Activated T-helper 1 cell treated with anti-CD3 and anti-CD28 coated beads, Interleukin-2, amount 50 U/mL, for 16 hours (primary cell): ENCODE measurements around the gene SEMA6D.

Experiments used
- DNase-seq, 2 donors: peaks; one replicate each; pipeline ENCODE4 v3.0.0-alpha.2; 2020; ENCODE audit warnings: low read depth in 1 of 2, low spot score in 1 of 2

The SEMA6D gene

GRCh38 chr15:47717036-47717612 lies at the start of gene SEMA6D:
TSS of gene SEMA6D (plus strand) at chr15:47717505. CDS start at chr15:47759799, 42,294 bp downstream.
- DNase-seq, result no peak

GRCh38 chr15:47669221-47669620 lies 48.1 kb upstream of the SEMA6D start:
- no peak for DNase-seq

GRCh38 chr15:47670365-47670764 lies 46.9 kb upstream of the SEMA6D start:
- DNase-seq, result no peak

- no peak for DNase-seq
Measured at GRCh38 chr15:47673232-47673761, 44.0 kb upstream of the SEMA6D start.

- no peak for DNase-seq
Measured at GRCh38 chr15:47674586-47675232, 42.6 kb upstream of the SEMA6D start.

DNA sequence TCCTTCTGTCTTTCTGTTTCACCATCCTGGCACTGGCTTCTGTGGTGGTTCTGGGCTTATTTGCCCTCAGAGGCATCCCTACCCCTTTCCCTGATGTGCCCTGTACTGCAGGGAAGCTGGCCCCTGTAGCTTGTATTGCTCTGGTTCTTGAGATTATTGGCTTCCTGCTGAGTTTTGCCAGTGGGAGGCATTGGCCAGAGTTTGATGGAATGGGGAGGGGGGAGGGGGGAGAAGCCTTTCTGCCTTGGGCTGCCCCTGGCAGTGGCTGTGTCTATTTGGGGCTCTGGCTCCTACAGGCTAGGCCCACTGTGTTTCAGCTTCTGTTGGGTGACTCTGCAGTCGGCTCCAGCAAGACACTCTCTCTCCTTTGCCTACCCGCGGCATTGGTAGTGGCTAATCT lies 41.6 kb upstream of the SEMA6D start:
- DNase-seq, result no peak

DNA sequence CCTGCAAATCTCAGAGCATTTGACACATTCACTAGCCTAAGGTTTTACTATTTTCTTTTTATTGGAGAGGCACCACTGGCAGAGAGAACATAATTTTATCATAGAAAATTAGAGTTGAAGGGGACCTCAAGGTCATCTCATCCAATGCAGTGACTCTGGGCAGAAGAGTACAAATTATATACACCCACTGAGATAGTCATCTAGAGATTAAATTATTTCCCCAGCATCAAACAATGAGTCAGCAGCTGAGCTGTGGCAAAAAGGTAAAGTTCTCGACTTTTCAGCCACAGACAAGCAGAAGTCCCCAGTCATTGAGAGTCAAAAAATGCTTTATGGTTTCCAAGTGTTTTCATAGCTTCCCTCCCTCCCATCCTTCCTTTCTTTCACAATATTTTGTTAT lies 39.3 kb upstream of the SEMA6D start:
- no peak for DNase-seq

GRCh38 chr15:47682661-47683060 lies 34.6 kb upstream of the SEMA6D start:
- no peak for DNase-seq

DNA sequence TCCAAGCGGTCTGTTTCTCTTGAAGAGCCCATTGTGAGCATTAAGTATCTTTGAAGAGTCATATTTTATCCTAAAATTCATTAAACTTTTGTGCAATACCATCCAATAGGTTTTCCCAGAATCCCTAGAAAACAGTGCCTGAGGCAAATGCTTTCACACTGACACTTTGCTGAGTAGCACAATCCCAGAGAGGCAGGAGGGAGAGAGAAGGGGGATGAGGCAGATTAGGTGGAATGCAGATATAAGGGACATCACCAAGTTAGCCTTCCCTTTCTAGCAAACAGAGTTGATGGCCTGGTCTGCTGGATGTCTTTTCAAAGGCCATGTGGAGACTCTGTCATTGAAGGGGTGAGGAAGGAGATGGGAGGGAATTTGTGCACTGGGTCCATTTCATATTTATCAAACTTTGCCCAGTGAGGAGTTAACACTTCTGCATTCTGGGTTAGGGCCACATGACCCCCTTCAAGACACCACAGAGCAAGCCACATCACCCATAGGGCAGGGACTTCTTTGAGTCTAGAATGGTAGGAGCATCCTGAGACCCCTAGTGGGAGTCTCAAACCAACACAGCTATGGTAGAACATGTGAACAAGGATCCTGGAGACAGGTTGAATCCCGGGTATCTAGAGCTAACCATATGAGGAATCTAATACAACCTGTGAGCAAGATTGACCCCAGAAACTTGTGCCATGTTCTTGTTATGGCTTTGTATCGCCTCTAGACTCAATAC lies 32.0 kb upstream of the SEMA6D start:
- DNase-seq, result no peak

DNA sequence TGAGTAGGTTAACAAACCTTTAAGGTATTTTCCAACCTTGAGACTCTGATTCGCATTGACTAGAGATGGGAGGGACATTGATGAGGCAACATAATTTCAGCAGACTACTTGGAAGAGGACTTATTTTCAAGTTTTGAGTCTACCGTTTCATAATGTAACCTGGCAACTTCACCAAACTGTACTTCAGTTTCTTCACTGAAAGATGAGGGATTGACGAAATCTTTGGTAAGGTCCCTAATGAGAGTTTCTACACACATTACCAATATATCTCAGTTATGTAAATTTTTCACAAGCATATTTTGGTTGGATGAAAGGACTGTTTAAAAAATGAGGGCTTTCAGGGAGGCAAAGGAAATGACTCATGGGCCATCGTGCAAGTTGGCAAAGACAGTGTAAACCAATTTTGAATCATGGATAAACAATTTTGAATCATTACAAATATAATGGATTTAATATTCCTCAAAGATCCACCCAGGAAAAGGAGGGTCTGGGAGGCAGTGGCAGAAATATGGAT lies 28.7 kb upstream of the SEMA6D start:
- DNase-seq, result no peak

DNA sequence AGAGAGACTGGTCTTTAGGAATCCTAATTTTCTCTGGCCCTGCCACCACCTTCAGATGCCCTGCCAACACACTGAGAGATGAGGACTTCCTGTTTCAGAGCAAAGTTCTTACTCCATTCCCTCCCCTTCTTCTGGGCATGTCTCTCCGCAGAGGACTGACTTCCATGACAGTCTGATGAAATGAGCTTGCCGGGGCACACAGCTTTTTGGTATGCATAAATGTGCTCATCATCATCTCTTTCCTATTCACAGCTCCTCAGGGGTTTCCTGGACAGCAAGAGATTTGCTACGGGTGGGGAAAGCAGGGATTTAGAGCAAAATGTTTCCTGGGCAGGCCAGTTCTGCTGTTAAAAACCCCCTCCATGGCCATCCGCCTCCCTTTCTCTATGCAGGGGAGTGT lies 27.6 kb upstream of the SEMA6D start:
- no peak for DNase-seq

DNA sequence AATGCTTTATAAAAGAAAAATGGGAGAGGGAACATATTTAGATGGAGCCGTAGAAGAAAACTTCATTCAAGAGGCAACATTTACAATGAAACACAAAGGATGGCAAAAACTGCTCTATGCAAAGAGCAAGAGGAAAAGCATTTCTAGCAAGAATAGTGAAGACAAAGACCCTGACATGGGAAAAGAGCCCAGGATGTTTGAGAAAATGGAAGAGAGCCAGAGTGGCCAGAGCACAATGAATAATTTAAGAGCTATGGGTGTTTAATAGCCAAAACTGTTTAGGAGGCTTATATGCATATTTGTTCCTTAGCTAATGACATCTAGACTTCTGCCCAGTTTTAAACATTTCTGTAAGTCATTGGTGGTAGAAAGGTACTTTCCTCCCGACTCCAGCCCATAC lies 25.4 kb upstream of the SEMA6D start:
- DNase-seq, result no peak

DNA sequence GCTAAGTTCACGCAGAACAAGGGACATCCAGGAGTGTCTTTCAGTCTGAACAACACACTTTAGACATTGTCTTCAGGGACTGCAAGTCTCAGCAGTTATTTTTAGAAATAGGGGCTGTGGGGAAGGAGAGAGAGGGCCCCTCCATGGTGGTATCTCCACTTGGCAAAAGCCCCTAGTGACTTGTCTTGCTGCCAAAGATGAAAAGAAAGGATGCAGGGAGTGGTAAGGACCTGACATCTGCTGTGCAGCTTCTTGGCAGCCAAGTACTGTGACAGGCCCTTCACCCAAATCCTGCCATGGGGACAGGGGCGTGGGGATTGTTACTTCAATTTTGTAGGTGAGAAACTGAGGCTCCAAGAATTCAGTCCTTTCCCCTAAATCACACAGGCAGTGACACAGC lies 21.0 kb upstream of the SEMA6D start:
- no peak for DNase-seq

DNA sequence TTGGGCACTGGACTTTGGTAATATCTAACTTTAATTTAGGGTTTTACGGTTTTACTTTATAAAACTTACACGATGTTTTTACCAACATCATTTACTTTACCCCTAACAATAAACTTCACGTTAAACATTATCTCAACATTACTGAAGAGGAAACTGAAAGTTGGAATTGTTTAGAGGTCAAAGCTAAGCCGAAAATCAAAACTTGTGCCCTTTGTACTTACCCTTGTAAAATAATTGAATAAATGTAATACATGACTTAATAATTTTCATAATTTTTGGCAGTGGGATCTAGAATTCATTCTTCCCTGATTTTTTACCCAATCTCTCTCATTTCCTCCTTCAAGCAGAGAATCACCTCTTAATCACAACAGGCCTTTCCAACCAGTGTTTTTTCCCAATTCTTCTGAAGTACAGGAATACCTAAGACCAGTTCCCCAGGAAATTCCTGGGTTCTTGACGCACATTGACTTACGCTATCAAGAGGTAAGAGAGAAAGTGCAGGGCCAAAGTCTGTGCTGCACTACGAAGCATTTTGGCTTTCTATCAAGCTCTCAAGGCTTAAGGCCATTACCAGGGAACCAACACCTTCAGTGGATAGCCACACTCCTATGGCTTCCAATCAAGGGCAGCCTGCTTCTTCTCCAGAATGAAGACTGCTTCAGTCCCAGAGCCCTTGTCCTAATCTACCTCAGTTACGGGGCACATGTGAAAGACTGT lies 11.9 kb upstream of the SEMA6D start:
- no peak for DNase-seq

GRCh38 chr15:47707391-47707790 lies 9.9 kb upstream of the SEMA6D start:
- no peak for DNase-seq

DNA sequence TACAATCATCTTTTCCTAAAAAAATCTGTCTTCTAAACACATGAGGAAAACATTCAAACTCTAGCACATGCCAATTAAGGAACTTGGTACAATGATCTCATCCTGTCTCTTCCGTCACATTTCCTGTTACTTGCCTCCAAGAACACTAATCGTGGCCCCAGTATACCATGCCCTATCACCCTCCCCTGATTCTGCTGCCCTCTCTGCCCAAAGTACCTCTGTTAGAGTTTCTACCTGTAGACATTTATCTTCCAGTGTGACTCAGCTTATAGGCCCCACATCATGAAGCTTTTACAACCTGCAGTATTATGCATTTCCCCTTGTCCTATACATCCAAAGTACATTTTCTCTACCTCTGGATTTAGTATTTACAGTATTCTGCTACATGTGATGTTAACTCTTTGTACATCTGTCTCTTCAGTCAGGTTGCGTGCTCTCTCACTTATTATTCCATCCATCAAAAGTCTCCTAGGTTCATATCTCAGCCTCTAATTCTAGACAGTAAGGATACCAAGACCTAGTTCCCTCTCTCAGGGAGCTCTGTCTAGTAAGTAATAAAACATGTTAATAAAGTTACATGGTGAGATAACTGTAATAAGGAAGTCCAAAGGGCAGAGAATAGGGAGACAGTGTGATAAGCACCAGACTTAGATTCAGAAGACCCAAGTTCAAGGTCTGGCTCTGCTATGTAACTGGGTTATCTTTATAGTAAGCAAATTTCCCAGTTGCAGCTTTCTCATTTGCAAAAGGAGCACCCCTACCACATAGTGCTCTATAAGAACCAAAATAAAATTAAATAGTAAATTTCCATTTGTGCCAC lies 8.9 kb upstream of the SEMA6D start:
- DNase-seq, result no peak

DNA sequence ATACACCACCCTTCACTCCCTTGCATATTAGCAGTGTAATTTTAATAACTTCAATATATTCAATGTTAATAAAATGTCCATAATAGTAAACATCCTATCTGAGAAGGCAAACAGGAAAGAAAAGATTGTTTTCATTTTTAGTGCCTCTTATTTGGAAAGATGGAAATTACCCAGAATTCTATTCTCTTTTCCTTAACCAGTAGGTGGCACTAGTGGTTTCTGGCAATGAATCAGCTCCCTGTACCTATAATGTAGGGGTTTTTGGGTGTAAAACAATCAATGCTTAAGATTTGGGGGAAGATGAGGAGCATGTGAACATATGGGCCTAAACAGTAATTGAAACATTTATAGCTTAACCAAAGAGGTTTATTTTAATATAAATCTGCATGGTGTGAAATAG lies 5.7 kb upstream of the SEMA6D start:
- no peak for DNase-seq

GRCh38 chr15:47715402-47715801 lies 1.9 kb upstream of the SEMA6D start:
- no peak for DNase-seq

DNA sequence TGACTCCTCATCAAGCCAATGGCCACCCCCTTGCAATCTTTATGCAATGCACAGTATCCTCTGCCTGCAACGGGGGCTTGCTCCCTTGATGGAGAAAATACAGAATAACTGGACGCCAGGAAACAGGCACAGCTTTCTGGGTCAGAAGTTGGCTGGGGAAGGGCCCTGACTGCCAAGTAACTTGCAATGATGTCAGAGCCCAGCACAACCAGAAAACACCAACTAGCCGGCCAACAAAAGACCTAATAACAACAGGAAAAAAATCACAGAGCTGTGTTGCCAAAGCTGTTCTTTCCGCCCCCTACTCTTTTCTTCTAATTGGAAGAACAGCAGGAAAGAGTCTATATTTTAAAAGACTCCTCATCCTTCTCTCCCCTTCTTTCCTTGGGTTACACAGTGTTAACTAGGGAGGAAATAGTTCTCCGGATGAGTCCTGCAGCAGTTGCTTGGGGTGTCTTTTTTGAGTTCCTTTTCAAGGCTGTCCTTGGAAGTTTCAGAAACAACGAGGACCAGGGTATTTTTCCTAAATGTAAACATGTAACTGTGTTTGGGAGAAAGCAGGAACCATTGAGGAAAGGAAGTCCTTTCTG lies 1.4 kb upstream of the SEMA6D start:
- no peak for DNase-seq

DNA sequence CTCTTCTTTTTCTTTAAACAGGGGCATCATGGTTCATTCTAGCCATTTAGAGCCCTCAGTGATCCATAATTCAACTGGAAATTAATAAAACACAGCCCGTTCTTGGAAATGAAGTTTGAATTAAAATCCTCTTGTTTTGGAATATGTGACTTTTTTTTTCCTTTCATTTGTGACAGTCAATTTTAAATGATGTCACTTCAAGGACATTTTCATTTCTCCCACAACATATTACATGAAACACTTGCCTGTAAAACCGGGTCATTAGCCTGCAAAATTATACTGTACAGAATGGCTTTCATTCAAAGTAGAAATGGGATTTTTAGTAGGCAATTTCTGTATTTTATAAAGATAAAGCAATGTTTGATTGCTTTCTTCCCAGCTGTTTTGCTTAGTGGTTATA lies 789 bp upstream of the SEMA6D start:
- no peak for DNase-seq
